Loucy (cell line): ENCODE measurements around the gene SELENBP1.

Experiments
- EZH2phosphoT487 ChIP-seq: fragments of 200-600 bp; IDR thresholded peaks from 2 replicates; pipeline ENCODE4 v1.6.1; 2018; ENCODE audit warnings: antibody characterized with exemption, mild to moderate bottlenecking, moderate library complexity, borderline replicate concordance
- TF ChIP-seq, protein P1 (sequence below): fragments of 200-600 bp; sonication (generic); conservative IDR thresholded peaks from 2 replicates; pipeline ENCODE4 v1.5.1; 2014; ENCODE audit warnings: mild to moderate bottlenecking, antibody characterized with exemption, low read length

- TF ChIP-seq, protein P1, sequence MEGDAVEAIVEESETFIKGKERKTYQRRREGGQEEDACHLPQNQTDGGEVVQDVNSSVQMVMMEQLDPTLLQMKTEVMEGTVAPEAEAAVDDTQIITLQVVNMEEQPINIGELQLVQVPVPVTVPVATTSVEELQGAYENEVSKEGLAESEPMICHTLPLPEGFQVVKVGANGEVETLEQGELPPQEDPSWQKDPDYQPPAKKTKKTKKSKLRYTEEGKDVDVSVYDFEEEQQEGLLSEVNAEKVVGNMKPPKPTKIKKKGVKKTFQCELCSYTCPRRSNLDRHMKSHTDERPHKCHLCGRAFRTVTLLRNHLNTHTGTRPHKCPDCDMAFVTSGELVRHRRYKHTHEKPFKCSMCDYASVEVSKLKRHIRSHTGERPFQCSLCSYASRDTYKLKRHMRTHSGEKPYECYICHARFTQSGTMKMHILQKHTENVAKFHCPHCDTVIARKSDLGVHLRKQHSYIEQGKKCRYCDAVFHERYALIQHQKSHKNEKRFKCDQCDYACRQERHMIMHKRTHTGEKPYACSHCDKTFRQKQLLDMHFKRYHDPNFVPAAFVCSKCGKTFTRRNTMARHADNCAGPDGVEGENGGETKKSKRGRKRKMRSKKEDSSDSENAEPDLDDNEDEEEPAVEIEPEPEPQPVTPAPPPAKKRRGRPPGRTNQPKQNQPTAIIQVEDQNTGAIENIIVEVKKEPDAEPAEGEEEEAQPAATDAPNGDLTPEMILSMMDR, result no peak; the same call in 1 of the 2 replicates
- TF ChIP-seq EZH2phosphoT487, result no peak
Observed at GRCh38 chr1:151364996-151365395, 7.5 kb downstream of the SELENBP1 start.
